DMS153 treated with DMSO at 0.1 percent for 48 hours (cell line): ENCODE measurements around the gene SLA2.
"Not testable (repeated sequence)": the region's sequence is repeated elsewhere in the genome, so short reads cannot be mapped to it uniquely, and the experiment has no call there.

ENCODE experiments used
- DNase-seq: peaks from one replicate; lab custom pipeline; 2025; ENCODE audit not compliant: unreplicated experiment; lab: John Stamatoyannopoulos, UW

SLA2 gene

DNA sequence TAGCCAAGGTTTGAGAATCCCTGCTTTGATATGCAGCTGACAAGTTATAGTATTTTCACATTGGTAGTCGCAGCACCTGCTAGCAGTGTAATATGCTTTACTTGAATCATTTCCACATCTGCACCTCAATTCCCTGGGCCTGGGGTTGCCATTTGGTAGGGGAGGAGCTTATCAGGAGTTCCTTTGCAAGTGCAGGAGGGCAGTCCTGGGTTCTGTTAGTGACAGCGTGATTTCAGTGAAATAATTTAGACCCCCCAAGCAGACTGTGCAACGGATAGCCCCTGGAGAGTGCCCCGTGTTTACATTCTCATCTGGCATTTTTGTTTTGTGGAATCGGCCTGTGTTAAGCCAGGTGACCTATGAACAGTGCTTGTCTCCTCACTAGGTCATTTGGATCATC lies 34.4 kb downstream of the SLA2 start:
- DNase-seq: no peak

DNA sequence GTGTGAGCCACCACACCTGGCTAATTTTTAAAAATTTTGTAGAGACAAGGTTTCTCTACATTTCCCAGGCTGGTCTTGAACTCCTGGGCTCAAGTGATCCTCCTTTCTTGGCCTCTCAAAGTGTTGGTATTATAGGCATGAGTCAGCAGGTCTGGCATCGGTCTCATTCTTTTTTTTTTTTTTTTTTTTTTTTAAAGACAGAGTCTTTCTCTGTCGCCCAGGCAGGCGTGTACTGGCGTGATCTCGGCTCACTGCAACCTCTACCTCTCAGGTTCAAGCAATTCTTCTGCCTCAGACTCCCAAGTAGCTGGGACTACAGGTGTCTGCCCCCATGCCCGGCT lies 37.6 kb downstream of the SLA2 start:
- DNase-seq: not testable (repeated sequence)

DNA sequence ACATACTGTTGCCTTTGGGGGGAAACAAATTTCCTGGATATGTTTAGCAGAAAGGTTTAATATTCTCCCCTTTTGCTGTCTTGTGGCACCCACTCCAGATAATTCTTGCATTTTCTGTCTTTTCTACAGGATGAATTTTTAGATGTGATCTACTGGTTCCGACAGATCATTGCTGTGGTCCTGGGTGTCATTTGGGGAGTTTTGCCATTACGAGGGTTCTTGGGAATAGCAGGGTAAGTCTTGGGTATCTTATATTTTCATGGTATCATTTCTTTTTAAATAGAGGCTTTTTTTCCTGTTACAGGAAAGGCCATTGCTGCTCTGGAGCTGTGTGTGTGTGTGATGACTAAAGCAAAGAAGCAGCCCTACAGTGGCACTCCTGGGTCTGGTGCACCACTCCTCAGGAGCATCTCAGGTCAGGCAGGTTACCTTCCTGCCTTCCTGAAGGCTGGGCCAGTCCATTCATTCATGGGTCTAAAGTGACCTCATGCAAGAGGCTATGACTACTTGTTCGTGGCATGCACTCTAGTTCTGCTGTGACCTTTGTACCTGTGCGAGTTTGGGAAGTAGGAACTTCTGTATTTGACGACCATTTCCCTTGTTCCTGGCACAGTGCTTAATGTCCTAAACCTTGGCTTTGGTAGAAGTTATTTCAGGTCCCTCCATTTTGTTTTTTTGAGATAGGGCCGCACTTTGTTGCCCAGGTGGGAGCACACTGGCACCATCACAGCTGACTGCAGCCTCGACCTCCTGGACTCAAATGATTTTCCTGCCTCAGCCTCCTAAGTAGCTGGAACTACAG lies 38.2 kb downstream of the SLA2 start:
- no peak for DNase-seq

DNA sequence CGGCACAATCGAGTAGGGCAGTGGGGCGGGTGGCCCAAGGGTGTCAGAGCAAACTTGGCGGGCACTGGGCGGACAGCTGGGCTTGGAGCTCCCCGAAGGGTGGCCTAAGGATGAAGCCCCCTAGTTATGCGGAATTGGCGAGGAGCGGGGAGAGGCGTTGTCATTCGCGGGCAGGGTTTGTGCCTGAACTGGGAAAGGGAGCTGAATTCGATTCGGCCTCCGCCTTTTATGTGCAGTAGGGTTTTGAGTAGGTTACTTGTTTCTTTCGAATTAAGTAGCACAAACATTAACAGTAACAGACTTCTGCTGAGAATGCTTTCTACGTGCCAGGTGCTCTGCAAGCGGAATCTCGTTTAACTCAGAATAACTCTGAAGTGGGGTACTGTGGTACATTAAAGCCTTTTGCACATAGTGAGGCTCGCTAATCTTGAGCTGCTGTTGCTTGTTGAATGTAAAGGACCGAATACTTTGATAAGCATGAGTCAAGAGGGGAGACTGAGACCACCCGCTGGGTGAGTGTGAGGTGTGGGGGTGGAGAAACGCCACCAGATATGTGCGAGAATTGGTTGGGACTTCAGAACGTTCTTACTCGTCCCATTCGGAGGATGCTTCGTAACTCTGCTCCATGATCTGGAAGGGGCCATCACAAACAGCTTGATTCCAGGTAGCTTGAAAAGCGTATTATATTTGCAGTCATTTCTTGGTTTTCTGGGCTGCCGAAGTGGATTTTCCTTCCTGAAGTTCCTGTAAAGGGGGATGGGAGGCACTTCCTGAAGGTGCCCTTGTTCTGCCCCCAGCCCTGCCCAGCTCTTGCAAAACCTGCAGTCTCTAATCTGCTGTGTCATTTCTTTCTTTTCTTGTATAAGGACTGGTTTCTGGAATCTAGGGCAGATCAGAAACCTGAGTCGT lies 39.6 kb downstream of the SLA2 start:
- no peak for DNase-seq

DNA sequence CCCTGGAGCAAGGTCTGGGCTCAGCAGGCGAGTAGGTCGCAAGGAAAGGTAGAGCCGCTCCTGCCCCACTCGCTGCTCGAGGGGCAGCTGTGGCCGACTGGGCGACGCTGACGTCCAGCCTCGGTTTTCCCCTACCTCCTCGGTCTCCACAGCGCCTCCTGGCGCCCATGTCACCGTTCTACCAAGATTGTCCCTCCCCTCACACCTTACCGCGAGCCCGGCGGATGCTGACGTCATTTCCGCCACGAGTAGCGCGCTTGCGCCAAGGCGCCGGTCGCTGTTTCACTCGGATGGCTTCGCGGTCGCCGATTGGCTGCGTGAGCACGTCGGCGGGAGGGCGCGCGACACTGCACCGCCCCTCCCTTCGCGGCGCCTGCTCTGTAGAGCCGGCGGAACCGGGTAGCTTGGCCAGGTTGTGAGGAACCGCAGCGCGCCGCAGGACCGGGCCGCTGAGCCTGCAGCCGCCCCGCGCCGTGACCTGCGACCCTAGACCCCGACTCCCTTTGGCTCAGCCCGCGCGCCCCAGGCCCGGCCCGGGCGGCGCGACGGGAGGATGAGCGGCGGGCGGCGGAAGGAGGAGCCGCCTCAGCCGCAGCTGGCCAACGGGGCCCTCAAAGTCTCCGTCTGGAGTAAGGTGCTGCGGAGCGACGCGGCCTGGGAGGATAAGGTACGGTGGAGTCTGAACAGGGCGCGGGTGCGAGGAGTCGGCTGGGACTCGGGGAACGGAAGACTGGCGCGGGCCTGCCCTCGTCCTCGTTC lies 40.4 kb downstream of the SLA2 start, which contains the start of gene RAB5IF:
RAB5IF (plus strand) TSS at position 381 of the 759 bp plus-strand sequence; CDS start at position 554, 173 bp downstream.
- peak; percentile 93 for DNase-seq

DNA sequence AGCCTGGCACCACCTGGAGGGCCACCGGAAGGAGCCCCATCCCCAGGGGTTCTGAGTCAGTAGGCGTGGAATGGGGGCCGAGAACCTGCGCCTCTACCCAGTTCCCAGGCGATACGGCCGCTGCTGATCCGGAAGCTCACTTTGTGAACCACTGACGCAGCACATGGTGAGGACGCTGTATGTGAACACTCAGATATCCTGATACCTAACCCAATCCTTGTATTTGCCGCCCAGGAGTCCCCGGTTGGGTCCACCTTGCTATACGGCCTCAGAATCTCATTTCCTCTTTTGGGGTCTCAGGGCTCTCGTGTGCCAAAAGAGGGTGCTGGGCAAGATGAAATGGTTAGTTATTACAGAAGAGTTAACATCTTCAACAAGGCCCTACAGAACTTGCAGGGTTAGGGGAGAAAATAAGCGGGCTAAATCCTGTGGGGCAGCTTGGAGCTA lies 41.0 kb downstream of the SLA2 start:
- no peak for DNase-seq

DNA sequence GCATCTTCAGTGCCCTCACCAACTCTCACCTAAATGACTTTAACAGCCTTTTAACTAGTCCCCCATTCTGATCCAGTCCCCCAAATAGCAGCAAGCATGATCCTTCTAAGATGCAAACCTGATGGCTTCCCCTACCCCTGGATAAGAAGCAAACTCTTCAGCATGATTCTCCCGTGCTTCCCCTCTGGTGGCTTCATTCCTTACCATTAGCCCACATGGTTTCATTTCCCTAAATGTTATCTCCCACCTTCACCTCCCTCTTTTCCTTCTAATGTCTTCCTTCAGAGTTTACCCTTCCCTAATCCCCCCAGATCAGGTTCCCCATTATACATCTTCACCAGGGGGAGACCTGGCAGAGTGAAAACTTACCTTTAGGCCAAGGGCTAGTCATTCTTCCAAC lies 44.5 kb downstream of the SLA2 start:
- DNase-seq: no peak

DNA sequence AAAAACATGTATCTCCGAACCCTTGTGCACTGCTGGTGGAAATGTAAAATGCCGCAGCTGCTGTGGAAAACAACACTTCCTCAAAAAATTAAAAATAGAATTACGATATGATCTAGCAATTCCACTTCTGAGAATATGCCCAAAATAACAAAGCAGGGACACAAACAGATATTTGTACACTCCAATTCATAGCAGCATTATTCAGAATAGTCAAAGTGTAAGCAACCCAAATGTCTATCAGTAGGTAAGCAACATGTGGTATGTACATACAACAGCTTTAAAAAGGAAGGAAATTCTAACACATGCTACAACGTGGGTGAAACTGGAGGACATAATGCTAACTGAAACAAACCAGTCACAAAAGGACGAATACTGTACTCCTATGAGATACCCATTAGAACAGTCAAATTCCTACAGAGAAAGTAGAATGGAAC lies 46.1 kb downstream of the SLA2 start:
- no peak for DNase-seq

DNA sequence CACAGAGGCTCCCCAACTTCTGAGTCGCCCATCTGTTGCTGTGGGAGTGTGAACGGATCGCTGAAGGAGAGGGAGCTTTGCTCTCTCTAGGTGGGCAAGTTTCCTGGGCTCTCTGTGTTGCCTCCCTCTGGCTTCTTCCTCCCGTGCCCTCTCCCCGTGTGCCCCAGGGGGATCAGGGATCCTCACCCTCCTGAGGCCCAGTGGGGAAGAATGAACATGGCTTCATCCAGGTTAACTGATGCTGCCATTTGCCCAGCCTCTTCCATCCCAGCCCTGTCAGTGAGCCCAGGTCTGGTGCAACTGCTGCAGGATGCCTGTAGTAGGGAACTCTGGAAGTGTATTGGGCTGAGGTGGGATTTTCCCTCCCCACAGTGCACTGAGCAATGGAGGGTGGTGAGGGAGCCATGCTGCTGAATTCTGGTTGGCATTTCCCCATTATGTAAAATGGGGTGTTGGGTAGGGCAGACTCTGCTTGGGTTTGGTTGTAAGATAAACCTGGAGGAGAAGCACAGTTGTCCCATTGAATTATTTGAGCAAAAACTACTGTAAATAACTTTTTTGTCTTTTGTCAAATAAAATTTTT lies 52.6 kb downstream of the SLA2 start:
- DNase-seq: no peak

DNA sequence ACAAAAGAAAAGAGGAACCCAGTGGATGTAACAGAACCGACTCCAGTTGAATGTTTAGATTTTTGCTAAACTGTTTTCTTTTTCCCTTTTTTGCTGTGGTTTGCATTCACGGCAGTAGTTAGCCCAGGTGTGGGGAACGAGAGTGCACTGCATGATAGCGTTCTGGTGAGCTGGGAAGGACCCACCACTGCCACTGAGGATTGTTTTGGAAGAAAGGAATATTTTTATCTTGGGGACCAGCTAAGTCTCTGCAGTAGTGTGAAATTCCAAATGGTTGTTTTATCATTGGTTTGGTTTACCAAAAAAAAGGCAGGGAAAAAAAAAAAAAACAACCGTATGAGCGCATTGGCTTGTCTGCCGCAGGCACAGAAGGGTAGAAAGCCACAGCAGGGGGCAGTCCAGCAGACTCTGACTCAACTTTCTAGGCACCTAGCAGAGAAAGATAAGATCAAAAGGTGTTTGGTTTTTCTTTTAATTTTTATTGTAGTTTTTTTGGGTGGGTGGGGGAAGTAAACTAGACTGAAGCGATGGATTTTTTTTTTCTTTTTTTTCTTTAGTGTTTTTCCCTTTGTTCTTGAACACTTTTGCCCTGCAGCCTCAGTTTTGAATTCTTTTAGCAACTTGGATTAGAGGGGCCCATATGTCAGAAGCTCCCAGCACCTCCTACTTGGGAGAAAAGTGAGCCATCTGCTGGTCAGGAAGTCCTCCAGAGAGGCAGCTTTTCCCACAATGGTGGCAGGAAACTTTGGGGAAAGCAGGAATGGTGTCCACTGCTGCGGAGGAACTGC lies 53.9 kb downstream of the SLA2 start:
- no peak for DNase-seq

DNA sequence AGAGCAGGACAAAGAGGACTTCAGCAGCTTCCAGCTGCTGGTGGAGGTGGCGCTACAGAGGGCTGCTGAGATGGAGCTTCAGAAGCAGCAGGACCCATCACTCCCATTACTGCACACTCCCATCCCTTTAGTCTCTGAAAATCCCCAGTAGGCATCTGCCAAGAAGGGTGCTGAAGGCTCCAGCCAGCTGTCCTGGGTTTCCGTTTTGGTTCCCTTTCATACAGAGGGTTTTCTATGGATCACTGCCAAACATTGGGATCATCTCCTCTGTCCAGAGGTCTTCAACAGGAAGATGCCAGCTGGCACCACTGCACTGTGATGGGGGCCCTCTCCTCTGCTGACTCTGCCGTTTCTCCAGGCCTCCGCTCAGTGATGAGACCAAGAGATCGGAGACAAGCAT lies 54.7 kb downstream of the SLA2 start:
- no peak for DNase-seq

DNA sequence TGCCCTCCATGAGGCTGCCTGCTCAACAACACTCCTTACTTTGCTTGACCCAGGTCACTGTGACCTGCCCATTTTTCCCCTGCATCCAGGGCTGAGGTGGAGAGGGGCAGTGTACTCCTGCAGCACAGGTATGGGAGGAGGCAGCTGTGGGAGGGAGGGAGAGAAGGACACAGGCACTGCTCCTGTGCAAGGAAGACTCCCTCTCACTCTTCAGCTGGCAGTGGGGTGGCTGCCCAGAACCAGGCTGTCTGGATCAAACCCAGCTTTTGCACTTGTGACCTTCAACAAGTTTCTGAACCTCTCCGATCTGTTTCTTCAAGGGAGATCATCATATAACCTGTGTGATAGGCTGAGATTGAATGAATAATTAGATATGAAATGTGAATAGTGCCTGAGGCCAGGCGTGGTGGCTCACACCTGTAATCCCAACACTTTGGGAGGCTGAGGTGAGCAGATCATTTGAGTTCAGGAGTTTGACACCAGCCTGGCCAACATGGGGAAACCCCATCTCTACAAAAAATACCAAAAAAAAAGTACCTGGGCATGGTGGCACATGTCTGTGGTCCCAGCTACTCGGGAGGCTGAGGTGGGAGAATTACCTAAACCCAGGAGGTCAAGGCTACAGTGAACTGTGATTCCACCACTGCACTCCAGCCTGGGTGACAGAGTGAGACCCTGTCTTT lies 58.5 kb downstream of the SLA2 start:
- no peak for DNase-seq

DNA sequence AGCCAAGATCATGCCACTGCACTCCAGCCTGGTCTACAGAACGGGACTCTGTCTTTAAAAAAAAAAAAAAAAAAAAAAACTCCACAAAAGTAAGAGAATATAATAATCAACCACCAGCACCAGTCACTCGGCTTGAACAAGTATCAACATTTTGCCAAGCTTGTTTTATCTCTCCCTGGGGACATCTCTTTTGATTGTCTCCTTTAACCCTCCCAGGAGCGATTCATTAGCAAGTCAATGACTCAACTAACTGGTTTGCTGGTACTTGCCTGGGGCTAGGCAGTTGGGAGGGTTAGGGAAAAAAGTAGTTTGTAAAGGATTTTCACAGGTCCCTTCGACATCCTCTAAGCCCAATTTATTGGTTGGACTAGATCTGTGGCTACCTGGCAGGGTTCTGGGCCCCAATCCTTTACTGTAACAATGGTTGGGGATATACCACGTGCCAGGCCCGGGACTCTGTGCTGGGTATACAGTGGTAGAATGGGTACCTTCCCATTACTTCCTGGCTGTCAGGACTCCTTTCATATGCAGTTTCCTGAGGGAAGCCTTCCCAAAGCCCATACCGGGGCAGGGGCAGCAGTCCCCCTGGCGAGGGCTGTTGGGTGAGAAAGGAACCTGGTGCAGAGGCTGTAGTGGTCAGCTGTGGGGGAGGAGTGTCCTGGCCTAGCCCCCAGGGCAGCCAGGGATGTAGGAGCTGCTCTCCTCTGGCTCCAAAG lies 60.4 kb downstream of the SLA2 start:
- peak; percentile 74 for DNase-seq

DNA sequence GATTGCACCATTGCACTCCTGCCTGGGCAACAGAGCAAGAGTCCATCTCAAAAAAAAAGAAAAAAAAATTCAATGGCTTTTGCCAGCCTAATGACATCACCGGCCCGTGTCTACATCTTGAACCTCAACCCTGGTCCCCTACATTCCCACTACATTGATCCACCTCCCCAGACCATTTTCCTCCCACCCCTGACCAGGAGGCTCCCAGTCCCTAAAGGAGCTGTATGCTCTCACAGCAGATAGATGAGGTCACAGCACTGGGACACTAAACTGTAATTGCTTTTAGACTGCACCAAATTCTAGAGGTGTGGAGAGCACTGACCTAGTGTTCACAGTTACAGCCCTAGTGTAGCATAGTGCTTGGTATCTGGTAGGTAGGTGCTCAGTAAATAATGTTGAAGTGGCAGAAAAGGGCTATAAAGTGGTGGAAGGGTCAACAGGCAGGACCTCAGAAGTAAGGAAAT lies 61.9 kb downstream of the SLA2 start:
- DNase-seq: no peak

DNA sequence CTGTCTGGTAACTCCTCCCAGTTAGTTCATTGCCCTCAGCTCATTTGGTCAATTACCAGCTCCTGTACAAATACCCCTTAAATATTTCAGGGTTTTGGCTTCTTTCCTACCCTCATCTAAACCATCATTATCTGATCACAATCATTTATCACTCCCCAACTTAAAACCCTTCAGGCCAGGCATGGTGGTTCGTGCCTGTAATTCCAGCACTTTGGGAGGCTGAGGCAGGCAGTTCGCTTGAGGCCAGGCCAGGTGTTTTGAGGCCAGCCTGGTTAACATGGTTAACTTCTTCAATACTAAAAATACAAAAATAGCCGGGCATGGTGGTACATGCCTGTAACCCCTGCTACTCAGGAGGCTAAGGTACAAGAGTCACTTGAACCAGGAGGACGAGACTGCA lies 63.2 kb downstream of the SLA2 start:
- no peak for DNase-seq

DNA sequence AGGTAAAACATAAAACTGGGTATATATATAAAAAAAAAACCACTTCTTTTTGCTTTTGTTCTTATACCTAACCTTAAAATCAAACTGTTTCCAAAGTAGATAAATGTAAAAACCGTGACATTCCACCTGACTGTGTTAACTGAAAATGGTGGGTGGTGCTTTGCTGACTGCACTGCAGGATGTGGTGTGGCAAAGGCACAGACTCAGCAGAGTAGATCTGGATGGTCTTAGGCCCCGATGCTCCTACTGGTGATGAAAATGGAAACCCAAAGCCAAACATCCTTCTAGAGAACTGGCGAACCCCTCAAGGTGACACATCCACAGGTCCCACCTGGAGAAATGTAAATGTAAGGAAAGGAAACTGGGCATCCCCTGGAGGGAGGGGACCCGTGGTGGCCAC lies 63.7 kb downstream of the SLA2 start:
- DNase-seq: no peak

DNA sequence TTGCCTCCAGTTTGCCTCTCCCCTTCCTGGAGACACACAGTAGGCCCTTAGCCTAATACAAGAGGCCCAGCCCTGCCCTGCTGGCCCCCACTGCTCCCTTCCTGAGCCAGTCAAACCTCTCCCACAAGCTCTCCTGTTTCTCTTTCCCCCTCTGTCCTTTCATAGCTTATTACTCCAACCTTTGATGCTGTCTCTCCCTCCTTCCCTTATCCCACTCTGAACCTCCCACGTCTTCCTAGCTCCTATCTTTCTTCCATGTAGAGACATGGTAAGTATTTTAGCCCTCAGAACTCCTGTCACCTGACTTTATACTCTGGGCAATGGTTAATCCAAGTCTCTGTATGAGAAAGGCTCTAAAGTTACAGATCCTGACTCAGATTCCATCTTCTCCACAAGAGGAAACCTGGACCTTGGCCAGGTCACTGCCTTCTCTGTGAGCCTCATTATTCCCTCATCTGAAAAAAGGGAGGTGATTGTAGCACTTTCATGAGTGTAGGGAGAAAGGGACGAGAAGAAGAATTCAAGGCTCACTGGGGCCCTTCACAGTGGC lies 65.9 kb downstream of the SLA2 start:
- DNase-seq: no peak

DNA sequence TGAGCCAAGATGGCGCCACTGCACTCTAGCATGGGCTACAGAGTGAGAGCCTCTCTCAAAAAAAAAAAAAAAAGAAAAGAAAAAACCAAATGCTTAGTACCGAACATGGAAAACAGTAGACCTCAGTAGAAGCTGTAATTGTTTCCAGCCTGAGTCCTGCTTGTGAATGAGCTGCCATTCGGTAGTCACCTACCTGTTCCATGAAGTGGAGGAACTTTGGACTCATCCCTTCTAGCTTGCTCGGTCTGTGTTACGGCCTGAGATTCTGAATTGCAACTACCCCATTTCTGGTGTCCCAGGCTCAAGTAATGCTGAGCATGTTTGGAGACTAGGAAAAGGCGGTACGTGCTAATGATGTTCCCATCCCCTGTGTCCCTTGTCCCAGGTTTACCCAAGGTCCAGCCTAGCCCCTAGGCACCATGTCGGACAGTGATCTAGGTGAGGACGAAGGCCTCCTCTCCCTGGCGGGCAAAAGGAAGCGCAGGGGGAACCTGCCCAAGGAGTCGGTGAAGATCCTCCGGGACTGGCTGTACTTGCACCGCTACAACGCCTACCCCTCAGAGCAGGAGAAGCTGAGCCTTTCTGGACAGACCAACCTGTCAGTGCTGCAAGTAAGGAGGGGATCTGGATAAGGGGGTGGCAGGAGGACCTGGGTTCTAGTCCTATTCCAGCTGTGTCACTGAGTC lies 67.5 kb downstream of the SLA2 start:
- no peak for DNase-seq
